ENCODE results near the gene HCCS.

GRCh38 chrX:11113731-11114130 lies 2.6 kb downstream of the HCCS start:
- TF ChIP-seq CTCF (IDR thresholded peaks at IDR 0.05 in 4 of 5, conservative IDR thresholded peaks at IDR 0.05 in 1 of 5) (no peak), POLR2A (IDR thresholded peaks at IDR 0.05) (no peak)
